HG02884 (cell line): Measurements from ENCODE around the gene NCKAP5.

Experiments used
- ATAC-seq: cut with Tn5 transposase; IDR thresholded peaks from one replicate; pipeline ENCODE4 v1.9.1; 2021; ENCODE audit warnings: mild to moderate bottlenecking, moderate library complexity; ENCODE audit not compliant: unreplicated experiment

The NCKAP5 gene

DNA sequence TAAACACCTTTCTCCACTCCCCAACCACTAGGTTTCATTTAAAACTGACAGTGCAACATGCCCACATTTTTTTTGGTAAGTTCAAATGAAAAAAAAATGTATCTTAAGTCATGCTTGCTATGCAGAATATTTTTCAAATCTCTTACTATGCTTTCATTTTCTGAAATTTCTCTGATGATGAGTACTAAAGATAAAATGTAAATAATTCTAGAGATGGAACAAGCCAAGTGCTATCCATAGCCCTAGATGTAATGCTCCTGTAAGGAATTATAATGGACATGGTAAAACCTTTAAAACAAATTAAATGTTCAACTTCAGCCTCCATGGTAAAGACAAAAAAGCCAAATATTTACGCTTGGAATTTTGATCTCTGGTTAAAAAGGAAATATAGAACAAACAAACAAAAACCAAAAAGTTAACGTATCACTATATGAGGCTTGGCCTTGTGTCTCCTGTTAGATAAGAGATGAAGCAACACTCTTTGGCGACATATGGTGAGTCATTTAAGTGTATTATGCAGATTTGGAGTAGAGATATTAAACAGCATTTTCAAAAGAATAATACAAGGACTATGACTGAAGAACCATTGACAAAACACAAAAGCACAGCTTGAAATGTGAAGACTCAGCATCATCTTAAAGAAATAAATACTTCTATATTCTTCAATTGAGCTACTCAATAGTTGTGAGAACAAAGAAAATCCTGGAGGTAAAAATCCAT is 506.2 kb downstream of the NCKAP5 start:
- ATAC-seq = no peak

GRCh38 chr2:133054297-133054696 is 514.0 kb downstream of the NCKAP5 start:
- ATAC-seq = no peak

- ATAC-seq = no peak
Measured at GRCh38 chr2:133053541-133053940, 514.7 kb downstream of the NCKAP5 start.

DNA sequence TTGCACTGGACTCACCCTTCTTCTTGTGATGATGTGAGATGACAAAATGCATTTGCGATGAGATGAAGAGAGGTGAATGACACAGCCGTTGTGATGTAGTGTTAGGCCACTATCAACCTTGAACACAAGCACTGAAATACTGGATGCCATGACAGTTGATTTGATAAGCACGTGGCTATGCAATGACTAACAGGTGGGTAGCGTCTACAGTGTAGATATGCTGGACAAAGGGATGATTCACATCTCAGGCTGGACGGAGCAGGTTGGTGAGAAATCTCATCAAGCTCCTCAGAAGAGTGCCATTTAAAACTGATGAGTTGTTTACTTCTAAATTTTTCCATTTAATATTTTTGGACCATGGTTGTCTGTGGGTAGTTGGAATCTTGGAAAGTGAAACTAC is 522.5 kb downstream of the NCKAP5 start:
- ATAC-seq = no peak

GRCh38 chr2:133044556-133044955 is 523.7 kb downstream of the NCKAP5 start:
- ATAC-seq = no peak

DNA sequence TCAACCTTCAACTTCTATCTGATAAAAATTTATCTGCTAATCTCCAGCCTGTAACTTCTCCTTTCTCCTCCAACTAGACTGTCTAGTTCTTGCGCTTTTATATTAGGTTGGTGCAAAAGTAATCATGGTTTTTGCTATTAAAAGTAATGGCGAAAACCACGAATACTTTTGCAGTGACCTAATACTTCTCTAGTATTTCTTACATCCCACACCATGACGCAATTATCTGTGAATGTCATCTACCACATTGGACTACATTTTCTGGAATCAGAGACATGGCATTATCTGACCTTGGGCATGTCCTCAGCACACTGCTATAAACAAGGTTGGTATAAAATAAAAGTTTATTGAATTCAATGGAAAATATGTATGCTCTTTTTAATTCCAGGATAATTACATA is 528.1 kb downstream of the NCKAP5 start:
- no peak for ATAC-seq

DNA sequence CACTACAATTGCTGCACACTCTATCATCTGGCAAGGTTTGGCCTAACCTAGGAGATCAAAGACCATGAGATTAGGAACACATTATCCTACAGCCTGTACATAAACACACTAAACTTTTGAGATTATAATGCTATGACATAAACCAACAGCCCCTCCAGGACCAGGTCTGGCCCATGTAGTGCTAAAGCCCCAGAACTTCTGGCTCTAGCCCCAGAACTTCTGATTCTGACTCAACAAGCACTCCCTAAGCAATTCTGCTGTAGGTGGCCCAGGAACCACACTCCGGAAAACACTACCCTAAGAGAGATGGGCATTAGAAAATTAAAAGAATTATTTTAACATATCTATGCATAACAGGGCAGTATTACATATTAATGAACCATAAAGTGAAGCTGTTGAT is 528.7 kb downstream of the NCKAP5 start:
- no peak for ATAC-seq

DNA sequence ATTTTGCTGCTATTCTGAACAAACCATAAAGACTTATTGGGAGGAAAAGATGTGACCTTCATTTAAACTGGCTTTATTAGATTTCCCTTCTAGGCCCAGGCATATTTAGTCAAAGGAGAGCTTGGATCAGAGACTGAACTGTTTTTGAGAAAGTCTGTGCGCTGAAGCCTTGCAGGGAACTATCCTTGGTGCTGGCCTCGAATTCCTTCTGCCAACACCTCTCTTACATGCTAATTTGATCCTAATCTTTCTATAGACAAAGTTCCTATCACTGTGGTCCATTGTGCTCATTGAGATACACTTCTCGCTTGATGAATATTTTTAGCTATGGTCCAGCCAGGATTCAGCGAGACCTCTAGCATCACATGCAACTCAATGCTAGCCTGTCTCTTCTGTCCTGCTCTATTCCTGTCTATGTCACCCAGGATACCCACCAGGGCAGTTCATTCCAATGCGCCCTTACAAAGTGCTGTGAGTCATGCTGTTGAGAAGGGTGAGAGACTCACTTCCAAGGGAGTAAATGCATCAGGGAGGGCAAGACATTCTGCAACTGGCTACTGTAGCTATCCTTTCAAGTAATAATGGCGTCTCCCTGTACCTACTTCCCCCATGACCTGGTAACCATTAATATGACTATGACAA is 541.6 kb downstream of the NCKAP5 start:
- no peak for ATAC-seq

GRCh38 chr2:133025004-133025403 is 543.3 kb downstream of the NCKAP5 start:
- ATAC-seq = no peak

DNA sequence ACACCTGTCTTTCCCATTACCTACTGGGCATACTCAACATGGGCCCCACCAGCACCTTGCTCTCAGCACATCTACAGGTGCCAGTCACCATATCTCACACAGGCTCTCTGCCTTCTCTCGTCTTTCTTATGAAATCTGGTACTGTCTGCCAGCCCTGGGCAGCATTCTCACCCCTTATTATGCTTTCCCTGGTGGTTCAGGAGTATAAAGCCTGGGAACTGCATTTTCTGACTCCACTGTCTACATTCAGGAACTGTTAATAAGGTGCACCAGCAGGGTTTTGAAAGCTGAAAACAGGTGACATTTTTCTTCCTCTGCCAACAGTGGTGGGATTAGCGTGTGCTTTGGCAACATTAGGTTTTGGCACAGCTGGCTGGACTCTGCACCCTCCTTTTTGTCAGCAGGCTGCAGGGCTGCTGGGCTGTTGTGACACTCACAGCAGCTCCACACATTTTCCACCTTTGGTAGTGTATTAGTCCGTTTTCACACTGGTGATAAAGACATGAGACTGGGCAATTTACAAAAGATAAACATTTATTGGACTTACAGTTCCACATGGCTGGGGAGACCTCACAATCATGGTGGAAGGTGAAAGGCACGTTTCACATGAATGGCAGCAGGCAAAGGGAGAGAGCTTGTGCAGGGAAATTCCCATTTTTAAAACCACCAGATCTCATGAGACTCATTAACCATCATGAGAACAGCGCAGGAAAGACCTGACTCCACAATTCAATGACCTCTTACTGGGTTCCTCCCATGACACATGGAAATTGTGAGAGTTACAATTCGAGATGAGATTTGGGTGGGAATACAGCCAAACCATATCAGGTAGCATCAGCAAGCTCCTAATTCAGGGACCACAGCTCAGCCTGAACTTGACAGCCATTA is 555.2 kb downstream of the NCKAP5 start:
- ATAC-seq = no peak

- ATAC-seq = no peak
Measured at GRCh38 chr2:133004623-133005022, 563.6 kb downstream of the NCKAP5 start.

GRCh38 chr2:132999421-132999820 is 568.8 kb downstream of the NCKAP5 start:
- ATAC-seq = no peak

- no peak for ATAC-seq
Measured at GRCh38 chr2:132998221-132998620, 570.0 kb downstream of the NCKAP5 start.

GRCh38 chr2:132991471-132992045 is 576.7 kb downstream of the NCKAP5 start:
- ATAC-seq = no peak

DNA sequence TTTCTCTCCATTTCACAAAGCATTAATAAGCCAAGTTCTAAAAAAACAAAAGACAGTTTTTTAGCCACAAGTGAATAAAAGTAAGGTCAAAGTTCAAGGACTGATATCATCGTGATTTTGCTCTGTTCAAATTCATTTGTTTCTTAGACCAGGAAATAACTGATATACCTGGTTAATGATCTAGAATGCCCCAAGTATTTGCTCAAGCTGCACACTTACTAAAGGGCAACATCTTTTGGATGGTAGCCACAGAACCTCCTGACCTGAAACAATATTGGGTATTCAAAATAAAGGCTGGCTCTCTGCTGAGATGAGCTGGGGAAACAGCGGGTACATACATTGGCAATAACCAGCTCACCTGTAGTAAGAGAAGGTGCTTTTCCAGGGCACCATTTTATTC is 583.5 kb downstream of the NCKAP5 start:
- ATAC-seq = no peak

GRCh38 chr2:132980304-132980703 is 588.0 kb downstream of the NCKAP5 start:
- no peak for ATAC-seq

GRCh38 chr2:132979339-132980093 is 588.7 kb downstream of the NCKAP5 start:
- no peak for ATAC-seq

DNA sequence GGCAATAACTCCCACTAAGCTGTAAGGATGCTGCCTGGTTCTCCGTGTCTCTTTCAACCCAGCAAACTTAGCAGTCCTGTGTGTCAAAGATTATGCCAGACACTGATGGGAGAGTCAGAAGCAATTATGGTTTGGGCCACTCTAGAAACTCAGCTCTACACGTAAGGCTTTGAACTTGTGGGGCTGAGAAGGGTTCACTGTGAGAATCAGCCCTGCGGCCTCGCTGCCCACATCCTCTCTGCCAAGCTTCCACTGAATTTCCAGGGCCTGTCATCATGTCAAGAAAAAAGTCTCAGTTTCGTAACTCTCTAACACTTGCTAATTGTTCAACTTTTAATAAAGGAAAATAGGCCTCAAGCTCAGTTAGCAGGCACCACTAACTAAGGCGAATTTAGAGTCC is 589.4 kb downstream of the NCKAP5 start:
- no peak for ATAC-seq

GRCh38 chr2:132977812-132978529 is 590.3 kb downstream of the NCKAP5 start:
- no peak for ATAC-seq
